CD4-positive, alpha-beta T cell treated with Interleukin-21 for 1 hour (primary cell): ENCODE results near the gene SRPK1.
A peak's percentile ranks its signal among the peaks of the same experiment; 100 is the strongest.
"Not testable (repeated sequence)": the region's sequence is repeated elsewhere in the genome, so short reads cannot be mapped to it uniquely, and the experiment has no call there.

Experiments
- DNase-seq: peaks from one replicate; pipeline ENCODE4 v3.0.0-alpha.2; 2020

Gene SRPK1

GRCh38 chr6:35920793-35921732, at the start of gene SRPK1:
TSS of gene SRPK1 (minus strand) at chr6:35921098. CDS start at chr6:35921056, 42 bp downstream.
- DNase-seq, result peak; percentile 89

- DNase-seq, result no peak
Observed at GRCh38 chr6:35970181-35970580, 49.3 kb upstream of the SRPK1 start.

GRCh38 chr6:35969646-35970045, 48.7 kb upstream of the SRPK1 start:
- DNase-seq, result no peak

GRCh38 chr6:35968821-35969220, 47.9 kb upstream of the SRPK1 start:
- DNase-seq, result no peak

- DNase-seq, result no peak
Observed at GRCh38 chr6:35967076-35967774, 46.3 kb upstream of the SRPK1 start.

- no peak for DNase-seq
Observed at GRCh38 chr6:35962779-35963560, 42.1 kb upstream of the SRPK1 start.

- DNase-seq, result no peak
Observed at GRCh38 chr6:35960187-35960586, 39.3 kb upstream of the SRPK1 start.

- DNase-seq, result no peak
Observed at GRCh38 chr6:35955970-35956369, 35.1 kb upstream of the SRPK1 start.

- DNase-seq, result no peak
Observed at GRCh38 chr6:35955521-35955920, 34.6 kb upstream of the SRPK1 start.

- no peak for DNase-seq
Observed at GRCh38 chr6:35955071-35955470, 34.2 kb upstream of the SRPK1 start.

GRCh38 chr6:35954333-35954732, 33.4 kb upstream of the SRPK1 start:
- DNase-seq, result no peak

GRCh38 chr6:35948725-35949124, 27.8 kb upstream of the SRPK1 start:
- no peak for DNase-seq

- no peak for DNase-seq
Observed at GRCh38 chr6:35945650-35946025, 24.7 kb upstream of the SRPK1 start.

- no peak for DNase-seq
Observed at GRCh38 chr6:35943390-35943789, 22.5 kb upstream of the SRPK1 start.

GRCh38 chr6:35942355-35942754, 21.5 kb upstream of the SRPK1 start:
- DNase-seq, result no peak

- not testable (repeated sequence) for DNase-seq
Observed at GRCh38 chr6:35941170-35941569, 20.3 kb upstream of the SRPK1 start.

GRCh38 chr6:35940014-35940413, 19.1 kb upstream of the SRPK1 start:
- DNase-seq, result not testable (repeated sequence)

- DNase-seq, result not testable (repeated sequence)
Observed at GRCh38 chr6:35939259-35939658, 18.4 kb upstream of the SRPK1 start.

GRCh38 chr6:35936681-35937359, 15.9 kb upstream of the SRPK1 start:
- no peak for DNase-seq

- DNase-seq, result no peak
Observed at GRCh38 chr6:35935469-35935868, 14.6 kb upstream of the SRPK1 start.

GRCh38 chr6:35933844-35934243, 12.9 kb upstream of the SRPK1 start:
- no peak for DNase-seq

GRCh38 chr6:35931873-35932272, 11.0 kb upstream of the SRPK1 start:
- DNase-seq, result not testable (repeated sequence)

- no peak for DNase-seq
Observed at GRCh38 chr6:35931120-35931561, 10.2 kb upstream of the SRPK1 start.
